ENCODE data around the gene CSAD.

The CSAD gene

GRCh38 chr12:53211476-53212381 is 31.0 kb upstream of the CSAD start:
- no peak overlapping the region for H4K12ac ChIP-seq (ENCODE audit: low read depth, low read length)
- no peak for DNase-seq
- peaks cover 0 to 4% of the 10 kb centered on the region in 2 experiments for H3K4me1 ChIP-seq (ENCODE audit: control insufficient read depth in 1 of 2, insufficient read depth in 2 of 2, low read length in 2 of 2)
- H3K14ac ChIP-seq (ENCODE audit: low read length) = no peak overlapping the region
- H3K79me1 ChIP-seq (ENCODE audit: low read length) = no peaks in the 10 kb centered on the region
- H4K8ac ChIP-seq (ENCODE audit: low read depth, low read length) = no peak overlapping the region
- H3K4me3 ChIP-seq (ENCODE audit: low read depth, low read length) = no peak overlapping the region
- no peak overlapping the region for H2BK12ac ChIP-seq (ENCODE audit: low read length)
- H2AK5ac ChIP-seq (ENCODE audit: low read length) = no peak overlapping the region
- no peak overlapping the region for H3K4me2 ChIP-seq (ENCODE audit: low read length)
- H3K4ac ChIP-seq (ENCODE audit: low read depth, low read length) = no peak overlapping the region
- H3K27ac ChIP-seq (ENCODE audit: low read depth, low read length) = no peak overlapping the region
- H3K18ac ChIP-seq (ENCODE audit: low read length) = no peak overlapping the region
- no CpG with 5 or more reads among the region's 13 CpGs for WGBS (ENCODE audit: extremely low coverage, insufficient coverage, insufficient read length)
- H3K9ac ChIP-seq (ENCODE audit: low read length) = no peak overlapping the region
- no peak overlapping the region for H3K23ac ChIP-seq (ENCODE audit: low read length)
- no peak overlapping the region for H2BK120ac ChIP-seq (ENCODE audit: insufficient read depth, low read length, poor library complexity)
- peaks cover 2% of the 10 kb centered on the region for H3K9me3 ChIP-seq (ENCODE audit: insufficient read depth, low read depth, low read length)
- peaks cover 30 to 40% of the 10 kb centered on the region in 2 experiments for H3K36me3 ChIP-seq (ENCODE audit: control insufficient read depth in 1 of 2, insufficient read depth in 2 of 2, low read length in 2 of 2)
- no peaks in the 10 kb centered on the region for H3K27me3 ChIP-seq (ENCODE audit: insufficient read depth, low read length)
- H4K91ac ChIP-seq (ENCODE audit: low read depth, low read length) = no peak overlapping the region
- H2AFZ ChIP-seq (ENCODE audit: insufficient read depth, low read length, poor library complexity) = no peak overlapping the region
- no peaks in the 10 kb centered on the region for H3K79me2 ChIP-seq (ENCODE audit: control insufficient read depth, insufficient read depth, low read length, poor library complexity)
- no peak overlapping the region for H2BK5ac ChIP-seq (ENCODE audit: low read depth, low read length, poor library complexity)

DNA sequence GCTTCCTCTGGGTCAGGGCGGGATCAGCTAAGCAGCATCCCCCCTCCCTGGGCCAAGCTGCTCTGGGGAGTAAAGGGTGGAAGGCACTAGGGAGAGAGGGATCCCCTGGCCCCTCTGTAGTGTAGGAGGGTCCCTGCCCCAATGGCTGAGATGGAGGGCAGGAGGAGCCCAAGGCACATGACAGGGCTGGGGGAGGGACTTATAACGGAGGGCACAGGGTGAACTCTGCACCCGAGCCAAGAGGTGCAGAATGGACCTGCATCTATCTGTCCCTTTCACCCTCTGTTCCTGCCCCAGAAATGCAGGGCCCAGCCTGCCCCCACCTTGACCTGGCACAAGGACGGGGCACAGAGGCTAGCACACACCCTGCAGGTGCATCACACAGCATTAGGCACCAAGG is 30.1 kb upstream of the CSAD start:
- peaks cover 2% of the 10 kb centered on the region for H3K9me3 ChIP-seq (ENCODE audit: insufficient read depth, low read depth, low read length)
- H3K79me2 ChIP-seq (ENCODE audit: control insufficient read depth, insufficient read depth, low read length, poor library complexity) = no peaks in the 10 kb centered on the region
- H3K4me2 ChIP-seq (ENCODE audit: low read length) = no peak overlapping the region
- no peak overlapping the region for H2BK12ac ChIP-seq (ENCODE audit: low read length)
- WGBS (ENCODE audit: extremely low coverage, insufficient coverage, insufficient read length) = no CpG with 5 or more reads among the region's 4 CpGs
- no peak overlapping the region for H2AK5ac ChIP-seq (ENCODE audit: low read length)
- no peak overlapping the region for H3K18ac ChIP-seq (ENCODE audit: low read length)
- no peaks in the 10 kb centered on the region for H3K4me1 ChIP-seq (ENCODE audit: control insufficient read depth in 1 of 2, insufficient read depth in 2 of 2, low read length in 2 of 2)
- no peak overlapping the region for H3K27ac ChIP-seq (ENCODE audit: low read depth, low read length)
- H3K14ac ChIP-seq (ENCODE audit: low read length) = no peak overlapping the region
- no peak overlapping the region for H3K23ac ChIP-seq (ENCODE audit: low read length)
- no peak overlapping the region for H3K4me3 ChIP-seq (ENCODE audit: low read depth, low read length)
- H3K79me1 ChIP-seq (ENCODE audit: low read length) = no peaks in the 10 kb centered on the region
- H3K4ac ChIP-seq (ENCODE audit: low read depth, low read length) = no peak overlapping the region
- no peak for DNase-seq
- no peaks in the 10 kb centered on the region for H3K27me3 ChIP-seq (ENCODE audit: insufficient read depth, low read length)
- H2BK5ac ChIP-seq (ENCODE audit: low read depth, low read length, poor library complexity) = no peak overlapping the region
- no peak overlapping the region for H2AFZ ChIP-seq (ENCODE audit: insufficient read depth, low read length, poor library complexity)
- H4K8ac ChIP-seq (ENCODE audit: low read depth, low read length) = no peak overlapping the region
- no peak overlapping the region for H3K9ac ChIP-seq (ENCODE audit: low read length)
- H3K36me3 ChIP-seq (ENCODE audit: control insufficient read depth in 1 of 2, insufficient read depth in 2 of 2, low read length in 2 of 2) = peaks cover 30 to 40% of the 10 kb centered on the region in 2 experiments
- H2BK120ac ChIP-seq (ENCODE audit: insufficient read depth, low read length, poor library complexity) = no peak overlapping the region
- no peak overlapping the region for H4K91ac ChIP-seq (ENCODE audit: low read depth, low read length)
- no peak overlapping the region for H4K12ac ChIP-seq (ENCODE audit: low read depth, low read length)

- H4K8ac ChIP-seq (ENCODE audit: low read depth, low read length) = no peak overlapping the region
- no peak overlapping the region for H3K23ac ChIP-seq (ENCODE audit: low read length)
- H3K36me3 ChIP-seq (ENCODE audit: control insufficient read depth in 1 of 2, insufficient read depth in 2 of 2, low read length in 2 of 2) = peaks cover 22 to 28% of the 10 kb centered on the region in 2 experiments
- H3K18ac ChIP-seq (ENCODE audit: low read length) = no peak overlapping the region
- H3K4me1 ChIP-seq (ENCODE audit: control insufficient read depth in 1 of 2, insufficient read depth in 2 of 2, low read length in 2 of 2) = no peaks in the 10 kb centered on the region
- H2AFZ ChIP-seq (ENCODE audit: insufficient read depth, low read length, poor library complexity) = no peak overlapping the region
- no peak overlapping the region for H2AK5ac ChIP-seq (ENCODE audit: low read length)
- no peak overlapping the region for H3K9ac ChIP-seq (ENCODE audit: low read length)
- no peak overlapping the region for H3K27ac ChIP-seq (ENCODE audit: low read depth, low read length)
- H4K12ac ChIP-seq (ENCODE audit: low read depth, low read length) = no peak overlapping the region
- no peak overlapping the region for H3K4me2 ChIP-seq (ENCODE audit: low read length)
- H2BK120ac ChIP-seq (ENCODE audit: insufficient read depth, low read length, poor library complexity) = no peak overlapping the region
- no peak overlapping the region for H4K91ac ChIP-seq (ENCODE audit: low read depth, low read length)
- no peak overlapping the region for H3K14ac ChIP-seq (ENCODE audit: low read length)
- no peak overlapping the region for H2BK5ac ChIP-seq (ENCODE audit: low read depth, low read length, poor library complexity)
- no peaks in the 10 kb centered on the region for H3K9me3 ChIP-seq (ENCODE audit: insufficient read depth, low read depth, low read length)
- H3K27me3 ChIP-seq (ENCODE audit: insufficient read depth, low read length) = no peaks in the 10 kb centered on the region
- no peak overlapping the region for H3K4me3 ChIP-seq (ENCODE audit: low read depth, low read length)
- DNase-seq = no peak
- WGBS (ENCODE audit: extremely low coverage, insufficient coverage, insufficient read length) = no CpG with 5 or more reads among the region's 7 CpGs
- no peak overlapping the region for H3K4ac ChIP-seq (ENCODE audit: low read depth, low read length)
- no peaks in the 10 kb centered on the region for H3K79me2 ChIP-seq (ENCODE audit: control insufficient read depth, insufficient read depth, low read length, poor library complexity)
- H3K79me1 ChIP-seq (ENCODE audit: low read length) = no peaks in the 10 kb centered on the region
- H2BK12ac ChIP-seq (ENCODE audit: low read length) = no peak overlapping the region
These were observed 28.2 kb upstream of the CSAD start for GRCh38 chr12:53208877-53209463.

DNA sequence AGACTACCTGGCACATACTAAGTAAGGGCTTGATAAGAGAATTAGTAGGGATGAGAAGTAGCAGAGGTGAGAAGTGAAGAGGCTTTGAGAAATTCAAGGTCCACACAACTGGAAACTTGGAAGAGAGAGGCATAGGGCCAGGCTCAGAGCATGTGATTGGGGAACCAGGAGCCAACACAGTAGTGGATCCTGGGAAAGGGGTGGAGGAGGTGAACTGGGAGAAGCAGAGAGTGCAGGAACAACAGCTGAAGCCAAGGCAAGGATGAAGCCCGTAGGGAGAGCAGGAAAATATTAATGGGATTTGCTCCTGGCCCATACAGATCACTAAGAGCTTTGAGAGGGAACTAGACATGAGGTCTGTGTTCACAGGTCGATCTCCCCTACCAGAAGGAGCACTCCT is 27.7 kb upstream of the CSAD start:
- H2AK5ac ChIP-seq (ENCODE audit: low read length) = no peak overlapping the region
- no peak overlapping the region for H2AFZ ChIP-seq (ENCODE audit: insufficient read depth, low read length, poor library complexity)
- H3K27ac ChIP-seq (ENCODE audit: low read depth, low read length) = no peak overlapping the region
- H3K4me3 ChIP-seq (ENCODE audit: low read depth, low read length) = no peak overlapping the region
- H3K79me2 ChIP-seq (ENCODE audit: control insufficient read depth, insufficient read depth, low read length, poor library complexity) = no peaks in the 10 kb centered on the region
- no peak overlapping the region for H2BK12ac ChIP-seq (ENCODE audit: low read length)
- no peak overlapping the region for H3K9ac ChIP-seq (ENCODE audit: low read length)
- no peak overlapping the region for H4K12ac ChIP-seq (ENCODE audit: low read depth, low read length)
- DNase-seq = no peak
- WGBS (ENCODE audit: extremely low coverage, insufficient coverage, insufficient read length) = no CpG with 5 or more reads among the region's 2 CpGs
- no peak overlapping the region for H3K4me2 ChIP-seq (ENCODE audit: low read length)
- no peak overlapping the region for H3K18ac ChIP-seq (ENCODE audit: low read length)
- no peak overlapping the region for H2BK120ac ChIP-seq (ENCODE audit: insufficient read depth, low read length, poor library complexity)
- no peak overlapping the region for H3K14ac ChIP-seq (ENCODE audit: low read length)
- H3K4ac ChIP-seq (ENCODE audit: low read depth, low read length) = no peak overlapping the region
- no peak overlapping the region for H4K91ac ChIP-seq (ENCODE audit: low read depth, low read length)
- no peaks in the 10 kb centered on the region for H3K79me1 ChIP-seq (ENCODE audit: low read length)
- H3K4me1 ChIP-seq (ENCODE audit: control insufficient read depth in 1 of 2, insufficient read depth in 2 of 2, low read length in 2 of 2) = no peaks in the 10 kb centered on the region
- no peaks in the 10 kb centered on the region for H3K27me3 ChIP-seq (ENCODE audit: insufficient read depth, low read length)
- H3K23ac ChIP-seq (ENCODE audit: low read length) = no peak overlapping the region
- H4K8ac ChIP-seq (ENCODE audit: low read depth, low read length) = no peak overlapping the region
- H2BK5ac ChIP-seq (ENCODE audit: low read depth, low read length, poor library complexity) = no peak overlapping the region
- H3K9me3 ChIP-seq (ENCODE audit: insufficient read depth, low read depth, low read length) = no peaks in the 10 kb centered on the region
- peaks cover 16 to 23% of the 10 kb centered on the region in 2 experiments for H3K36me3 ChIP-seq (ENCODE audit: control insufficient read depth in 1 of 2, insufficient read depth in 2 of 2, low read length in 2 of 2)
